ENCODE data around the gene GRIN2A. TPM values are rescaled to one million over a fixed set of nuclear protein-coding genes. Genes with fewer than 3 reads are reported as not detected.

Gene GRIN2A
- polyA plus RNA-seq, 2 of the 4 experiments (the other 2 are of a cell fraction), result not detected

DNA sequence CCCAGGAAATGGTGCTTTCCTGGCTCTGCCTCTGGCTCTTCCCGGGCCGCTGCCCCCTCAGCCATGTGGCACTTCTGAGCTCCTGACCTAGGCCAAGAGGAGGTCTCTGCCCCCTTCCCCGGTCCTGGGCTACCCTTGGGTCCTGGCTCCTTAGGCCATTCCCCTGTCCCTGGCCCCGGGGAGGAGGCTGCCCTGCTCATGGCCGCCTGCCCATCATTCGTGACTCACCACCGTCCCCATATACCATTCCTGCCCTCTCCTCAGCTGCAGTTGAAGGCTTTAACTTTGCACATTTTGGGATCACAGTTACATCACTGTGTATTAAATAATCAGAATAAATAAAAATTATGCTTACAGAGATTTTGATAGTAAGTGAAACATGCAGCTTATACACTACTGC is 69.0 kb downstream of the GRIN2A start:
- WGBS (ENCODE audit: missing lambda C conversion rate), result 19% methylated on average over 4 of the region's 7 CpGs
- FAIRE-seq, result no peak
- Histone ChIP-seq H3K9me3 (no peaks in the 10 kb centered on the region), H3K4me3 (no peak overlapping the region), H3K27ac (no peak overlapping the region), H3K4me2 (no peak overlapping the region), H3K4me1 (no peaks in the 10 kb centered on the region)
- ATAC-seq, result no peak
- ChIA-PET CTCF (no interaction called here), POLR2A (no interaction called here)
- no peak for TF ChIP-seq HOXB13 (CRISPR knock-in tag; IDR thresholded peaks at IDR 0.05; ENCODE audit: low read depth)
- no peak for TF ChIP-seq HDAC2 (IDR thresholded peaks at IDR 0.05)
- TF ChIP-seq MAZ (IDR thresholded peaks at IDR 0.05; ENCODE audit: borderline replicate concordance, low read depth, low read length), result no peak
- no peak for TF ChIP-seq JUNB (IDR thresholded peaks at IDR 0.05)
- no peak for TF ChIP-seq FOSB (CRISPR knock-in tag; IDR thresholded peaks at IDR 0.05)
- no peak for TF ChIP-seq CHD2 (IDR thresholded peaks at IDR 0.05; ENCODE audit: low read length, partially characterized antibody)
- TF ChIP-seq MYC (IDR thresholded peaks at IDR 0.05; ENCODE audit: borderline replicate concordance, low read length), result no peak
- TF ChIP-seq ESRRA (IDR thresholded peaks at IDR 0.05; ENCODE audit: borderline replicate concordance, low read length), result no peak
- TF ChIP-seq CBX2 (IDR thresholded peaks at IDR 0.05; ENCODE audit: borderline replicate concordance, low read depth), result no peak
- no peak for TF ChIP-seq NPAS2 (CRISPR knock-in tag; IDR thresholded peaks at IDR 0.05; ENCODE audit: borderline replicate concordance)
- no peak for TF ChIP-seq RAD21 (conservative IDR thresholded peaks at IDR 0.05 in 1 of 2, IDR thresholded peaks at IDR 0.05 in 1 of 2)
- TF ChIP-seq, protein P1, sequence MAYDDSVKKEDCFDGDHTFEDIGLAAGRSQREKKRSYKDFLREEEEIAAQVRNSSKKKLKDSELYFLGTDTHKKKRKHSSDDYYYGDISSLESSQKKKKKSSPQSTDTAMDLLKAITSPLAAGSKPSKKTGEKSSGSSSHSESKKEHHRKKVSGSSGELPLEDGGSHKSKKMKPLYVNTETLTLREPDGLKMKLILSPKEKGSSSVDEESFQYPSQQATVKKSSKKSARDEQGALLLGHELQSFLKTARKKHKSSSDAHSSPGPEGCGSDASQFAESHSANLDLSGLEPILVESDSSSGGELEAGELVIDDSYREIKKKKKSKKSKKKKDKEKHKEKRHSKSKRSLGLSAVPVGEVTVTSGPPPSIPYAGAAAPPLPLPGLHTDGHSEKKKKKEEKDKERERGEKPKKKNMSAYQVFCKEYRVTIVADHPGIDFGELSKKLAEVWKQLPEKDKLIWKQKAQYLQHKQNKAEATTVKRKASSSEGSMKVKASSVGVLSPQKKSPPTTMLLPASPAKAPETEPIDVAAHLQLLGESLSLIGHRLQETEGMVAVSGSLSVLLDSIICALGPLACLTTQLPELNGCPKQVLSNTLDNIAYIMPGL (CRISPR knock-in tag; IDR thresholded peaks at IDR 0.05; ENCODE audit: borderline replicate concordance), result no peak
- TF ChIP-seq SMC3 (IDR thresholded peaks at IDR 0.05), result no peak
- no peak for TF ChIP-seq POLR2AphosphoS2 (conservative IDR thresholded peaks at IDR 0.05; ENCODE audit: low read length)
- no peak for DNase-seq (ENCODE audit: low read depth in 1 of 2, low spot score in 1 of 2)

DNA sequence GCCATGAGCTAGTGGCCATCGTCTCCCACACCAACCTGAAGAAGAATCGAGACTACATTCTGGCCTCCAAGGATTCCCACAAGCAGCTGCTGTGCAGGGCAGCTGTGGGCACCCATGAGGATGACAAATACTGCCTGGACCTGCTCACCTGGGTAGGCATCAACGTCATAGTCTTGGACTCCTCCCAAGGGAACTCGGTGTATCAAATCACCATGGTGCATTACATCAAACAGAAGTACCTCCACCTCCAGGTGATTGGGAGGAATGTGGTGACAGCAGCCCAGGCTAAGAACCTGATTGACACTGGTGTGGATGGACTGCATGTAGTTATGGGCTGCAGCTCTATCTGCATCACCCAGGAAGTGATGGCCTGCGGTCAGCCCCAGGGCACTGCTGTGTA is 70.2 kb downstream of the GRIN2A start:
- no peak for TF ChIP-seq CEBPB (IDR thresholded peaks at IDR 0.05)
- TF ChIP-seq, protein P2, sequence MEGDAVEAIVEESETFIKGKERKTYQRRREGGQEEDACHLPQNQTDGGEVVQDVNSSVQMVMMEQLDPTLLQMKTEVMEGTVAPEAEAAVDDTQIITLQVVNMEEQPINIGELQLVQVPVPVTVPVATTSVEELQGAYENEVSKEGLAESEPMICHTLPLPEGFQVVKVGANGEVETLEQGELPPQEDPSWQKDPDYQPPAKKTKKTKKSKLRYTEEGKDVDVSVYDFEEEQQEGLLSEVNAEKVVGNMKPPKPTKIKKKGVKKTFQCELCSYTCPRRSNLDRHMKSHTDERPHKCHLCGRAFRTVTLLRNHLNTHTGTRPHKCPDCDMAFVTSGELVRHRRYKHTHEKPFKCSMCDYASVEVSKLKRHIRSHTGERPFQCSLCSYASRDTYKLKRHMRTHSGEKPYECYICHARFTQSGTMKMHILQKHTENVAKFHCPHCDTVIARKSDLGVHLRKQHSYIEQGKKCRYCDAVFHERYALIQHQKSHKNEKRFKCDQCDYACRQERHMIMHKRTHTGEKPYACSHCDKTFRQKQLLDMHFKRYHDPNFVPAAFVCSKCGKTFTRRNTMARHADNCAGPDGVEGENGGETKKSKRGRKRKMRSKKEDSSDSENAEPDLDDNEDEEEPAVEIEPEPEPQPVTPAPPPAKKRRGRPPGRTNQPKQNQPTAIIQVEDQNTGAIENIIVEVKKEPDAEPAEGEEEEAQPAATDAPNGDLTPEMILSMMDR (IDR thresholded peaks at IDR 0.05), result no peak
- TF ChIP-seq, protein P3, sequence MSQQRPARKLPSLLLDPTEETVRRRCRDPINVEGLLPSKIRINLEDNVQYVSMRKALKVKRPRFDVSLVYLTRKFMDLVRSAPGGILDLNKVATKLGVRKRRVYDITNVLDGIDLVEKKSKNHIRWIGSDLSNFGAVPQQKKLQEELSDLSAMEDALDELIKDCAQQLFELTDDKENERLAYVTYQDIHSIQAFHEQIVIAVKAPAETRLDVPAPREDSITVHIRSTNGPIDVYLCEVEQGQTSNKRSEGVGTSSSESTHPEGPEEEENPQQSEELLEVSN (IDR thresholded peaks at IDR 0.05; ENCODE audit: borderline replicate concordance, low read depth), result no peak
- TF ChIP-seq, protein P4, sequence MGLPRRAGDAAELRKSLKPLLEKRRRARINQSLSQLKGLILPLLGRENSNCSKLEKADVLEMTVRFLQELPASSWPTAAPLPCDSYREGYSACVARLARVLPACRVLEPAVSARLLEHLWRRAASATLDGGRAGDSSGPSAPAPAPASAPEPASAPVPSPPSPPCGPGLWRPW (IDR thresholded peaks at IDR 0.05), result no peak
- no peak for TF ChIP-seq FOXS1 (CRISPR knock-in tag; IDR thresholded peaks at IDR 0.05)
- TF ChIP-seq, protein P5, sequence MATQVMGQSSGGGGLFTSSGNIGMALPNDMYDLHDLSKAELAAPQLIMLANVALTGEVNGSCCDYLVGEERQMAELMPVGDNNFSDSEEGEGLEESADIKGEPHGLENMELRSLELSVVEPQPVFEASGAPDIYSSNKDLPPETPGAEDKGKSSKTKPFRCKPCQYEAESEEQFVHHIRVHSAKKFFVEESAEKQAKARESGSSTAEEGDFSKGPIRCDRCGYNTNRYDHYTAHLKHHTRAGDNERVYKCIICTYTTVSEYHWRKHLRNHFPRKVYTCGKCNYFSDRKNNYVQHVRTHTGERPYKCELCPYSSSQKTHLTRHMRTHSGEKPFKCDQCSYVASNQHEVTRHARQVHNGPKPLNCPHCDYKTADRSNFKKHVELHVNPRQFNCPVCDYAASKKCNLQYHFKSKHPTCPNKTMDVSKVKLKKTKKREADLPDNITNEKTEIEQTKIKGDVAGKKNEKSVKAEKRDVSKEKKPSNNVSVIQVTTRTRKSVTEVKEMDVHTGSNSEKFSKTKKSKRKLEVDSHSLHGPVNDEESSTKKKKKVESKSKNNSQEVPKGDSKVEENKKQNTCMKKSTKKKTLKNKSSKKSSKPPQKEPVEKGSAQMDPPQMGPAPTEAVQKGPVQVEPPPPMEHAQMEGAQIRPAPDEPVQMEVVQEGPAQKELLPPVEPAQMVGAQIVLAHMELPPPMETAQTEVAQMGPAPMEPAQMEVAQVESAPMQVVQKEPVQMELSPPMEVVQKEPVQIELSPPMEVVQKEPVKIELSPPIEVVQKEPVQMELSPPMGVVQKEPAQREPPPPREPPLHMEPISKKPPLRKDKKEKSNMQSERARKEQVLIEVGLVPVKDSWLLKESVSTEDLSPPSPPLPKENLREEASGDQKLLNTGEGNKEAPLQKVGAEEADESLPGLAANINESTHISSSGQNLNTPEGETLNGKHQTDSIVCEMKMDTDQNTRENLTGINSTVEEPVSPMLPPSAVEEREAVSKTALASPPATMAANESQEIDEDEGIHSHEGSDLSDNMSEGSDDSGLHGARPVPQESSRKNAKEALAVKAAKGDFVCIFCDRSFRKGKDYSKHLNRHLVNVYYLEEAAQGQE (IDR thresholded peaks at IDR 0.05), result no peak
- no peak for TF ChIP-seq MAZ (IDR thresholded peaks at IDR 0.05; ENCODE audit: borderline replicate concordance, low read depth, low read length)
- TF ChIP-seq, protein P1 (CRISPR knock-in tag; IDR thresholded peaks at IDR 0.05; ENCODE audit: borderline replicate concordance), result no peak
- no peak for TF ChIP-seq ZFP36 (IDR thresholded peaks at IDR 0.05; ENCODE audit: borderline replicate concordance, partially characterized antibody)
- no peak for TF ChIP-seq ZSCAN20 (CRISPR knock-in tag; IDR thresholded peaks at IDR 0.05)
- TF ChIP-seq CBX8 (IDR thresholded peaks at IDR 0.05), result no peak
- TF ChIP-seq HOXB5 (CRISPR knock-in tag; IDR thresholded peaks at IDR 0.05), result no peak
- no peak for TF ChIP-seq RCOR1 (IDR thresholded peaks at IDR 0.05; ENCODE audit: low read depth, low read length)
- TF ChIP-seq PHF8 (IDR thresholded peaks at IDR 0.05; ENCODE audit: borderline replicate concordance, low read depth), result no peak
- no peak overlapping the region for H3K4me3 ChIP-seq
- FAIRE-seq, result no peak
- DNase-seq (ENCODE audit: low read depth in 1 of 2, low spot score in 1 of 2), result no peak
- no peak overlapping the region for H3K4me2 ChIP-seq
- ATAC-seq, result no peak
- H3K4me1 ChIP-seq, result no peaks in the 10 kb centered on the region
- H3K27ac ChIP-seq, result no peak overlapping the region
- CTCF ChIA-PET, result interaction anchor here (1.7 kb wide), 1 partner anchor 10 kb away, joined by 5 read pairs; no protein-coding TSS in a partner anchor
- 11% methylated on average over 4 of the region's 5 CpGs for WGBS (ENCODE audit: missing lambda C conversion rate)
- no peaks in the 10 kb centered on the region for H3K9me3 ChIP-seq
- POLR2A ChIA-PET, result no interaction called here
